ENCODE measurements around the gene PPOX. TPM values are rescaled to one million over a fixed set of nuclear protein-coding genes. Genes with fewer than 3 reads are reported as not detected.

The PPOX gene
- total RNA-seq, 1 experiment from 2014 or later = 30.3 TPM

DNA sequence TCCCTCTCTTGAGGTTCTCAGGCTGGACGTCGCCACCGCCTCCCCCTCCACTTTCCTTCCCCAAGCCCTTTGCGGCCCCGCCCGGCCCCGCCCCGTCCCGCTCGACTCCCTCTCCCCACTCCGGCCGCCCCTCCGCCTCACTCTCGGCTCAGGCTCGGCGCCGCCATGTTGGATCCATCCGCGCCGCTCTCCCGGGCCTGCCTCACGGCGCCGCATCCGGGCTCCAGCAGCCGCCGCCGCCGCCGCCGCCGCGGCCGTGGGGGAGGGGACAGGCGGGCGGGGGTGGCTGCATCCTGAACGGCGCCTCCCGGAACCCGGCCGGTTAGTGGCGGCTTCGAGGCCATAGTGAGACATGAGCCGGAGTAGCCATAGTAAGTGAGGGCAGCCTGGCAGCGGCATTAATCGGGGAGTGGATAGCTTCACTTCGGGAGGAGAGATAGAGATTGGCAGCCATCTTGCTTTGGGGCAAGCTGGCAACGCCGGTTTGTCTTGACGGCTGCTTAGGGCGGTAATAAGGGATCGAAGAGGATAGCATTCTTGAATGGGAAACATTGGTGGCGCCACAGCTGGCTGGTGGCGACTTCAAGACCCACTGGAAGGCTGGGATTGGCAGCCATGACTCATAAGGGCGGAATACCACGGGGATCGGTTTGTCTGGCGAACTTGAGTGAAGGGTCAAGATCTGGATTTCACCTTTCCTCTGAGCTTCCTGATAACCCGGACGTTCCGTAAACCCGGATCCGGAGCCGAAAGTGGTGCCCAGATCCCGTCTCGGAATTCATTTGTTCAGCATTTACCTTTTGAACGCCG, 33.6 kb upstream of the PPOX start, which contains the start of gene DEDD:
TSS of gene DEDD (minus strand) at position 258 of the 810 bp plus-strand sequence. CDS start 8,205 bp downstream, outside the sequence.
- BruUV-seq (replicated peaks) = no TSS peak
- Mint-ChIP-seq H3K27me3 (ENCODE audit: insufficient read depth, unreplicated experiment) (no peaks in the 10 kb centered on the region), H3K4me1 (ENCODE audit: insufficient read depth, unreplicated experiment) (peaks cover 23% of the 10 kb centered on the region), H3K4me3 (ENCODE audit: unreplicated experiment) (no peak within 1 kb of the TSS), H3K36me3 (ENCODE audit: insufficient read depth, unreplicated experiment) (peaks cover 55% of the 10 kb centered on the region), H3K27ac (ENCODE audit: low read depth, unreplicated experiment) (no peak within 1 kb of the TSS), H3K9me3 (ENCODE audit: unreplicated experiment) (no peaks in the 10 kb centered on the region)
- peak; percentile 99 for DNase-seq (ENCODE audit: unreplicated experiment)
- ChIA-PET POLR2A (interaction anchor here (0.6 to 11.8 kb wide), 41 partner anchors 8 to 867 kb away, joined by 3 to 210 read pairs (median 5); partner anchors contain the start of genes ADAMTS4, B4GALT3, DUSP12 and F11R), CTCF (interaction anchor here (0.5 to 1.5 kb wide), 17 partner anchors 10 to 1374 kb away, joined by 3 to 6 read pairs (median 4); partner anchors contain the start of genes NIT1 and PFDN2)
- TF ChIP-seq, protein P1, sequence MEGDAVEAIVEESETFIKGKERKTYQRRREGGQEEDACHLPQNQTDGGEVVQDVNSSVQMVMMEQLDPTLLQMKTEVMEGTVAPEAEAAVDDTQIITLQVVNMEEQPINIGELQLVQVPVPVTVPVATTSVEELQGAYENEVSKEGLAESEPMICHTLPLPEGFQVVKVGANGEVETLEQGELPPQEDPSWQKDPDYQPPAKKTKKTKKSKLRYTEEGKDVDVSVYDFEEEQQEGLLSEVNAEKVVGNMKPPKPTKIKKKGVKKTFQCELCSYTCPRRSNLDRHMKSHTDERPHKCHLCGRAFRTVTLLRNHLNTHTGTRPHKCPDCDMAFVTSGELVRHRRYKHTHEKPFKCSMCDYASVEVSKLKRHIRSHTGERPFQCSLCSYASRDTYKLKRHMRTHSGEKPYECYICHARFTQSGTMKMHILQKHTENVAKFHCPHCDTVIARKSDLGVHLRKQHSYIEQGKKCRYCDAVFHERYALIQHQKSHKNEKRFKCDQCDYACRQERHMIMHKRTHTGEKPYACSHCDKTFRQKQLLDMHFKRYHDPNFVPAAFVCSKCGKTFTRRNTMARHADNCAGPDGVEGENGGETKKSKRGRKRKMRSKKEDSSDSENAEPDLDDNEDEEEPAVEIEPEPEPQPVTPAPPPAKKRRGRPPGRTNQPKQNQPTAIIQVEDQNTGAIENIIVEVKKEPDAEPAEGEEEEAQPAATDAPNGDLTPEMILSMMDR (IDR thresholded peaks at IDR 0.05; ENCODE audit: unreplicated experiment) = no peak
- intact Hi-C loops (cut with micrococcal nuclease) = loop anchor here (1.0 to 10.0 kb wide), 3 partner anchors 17 to 88 kb away; partner anchors contain the start of gene USF1

DNA sequence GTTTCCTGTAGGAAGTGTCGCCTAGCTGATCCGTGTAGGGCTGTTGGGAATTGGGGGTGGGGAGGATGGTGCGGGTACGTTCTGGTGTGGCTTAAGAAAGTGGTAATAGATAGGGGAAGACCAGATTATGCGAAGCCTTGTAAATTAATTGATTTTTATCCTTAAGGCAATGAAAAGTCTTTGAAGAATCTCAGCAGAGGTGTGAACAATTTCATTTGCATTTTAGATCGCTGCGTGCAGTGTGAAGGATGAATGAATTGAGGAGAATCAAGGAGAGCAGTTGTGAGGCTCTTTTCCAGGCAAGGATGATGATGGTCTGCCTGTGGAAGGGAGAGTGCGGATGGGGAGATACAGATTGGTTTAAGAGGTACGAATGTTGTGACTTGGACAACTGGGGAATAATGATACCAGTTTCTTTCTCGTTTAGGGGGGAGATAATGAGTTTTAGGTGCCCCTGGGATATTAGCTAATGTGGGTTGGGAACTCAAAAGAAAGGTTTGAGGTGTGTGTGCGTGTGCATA, 32.9 kb upstream of the PPOX start:
- intact Hi-C loops (cut with micrococcal nuclease) = loop anchor here (2.0 to 10.0 kb wide), 2 partner anchors 60 to 88 kb away; partner anchors contain the start of gene USF1
- Mint-ChIP-seq H3K9me3 (ENCODE audit: unreplicated experiment) (no peaks in the 10 kb centered on the region), H3K27me3 (ENCODE audit: insufficient read depth, unreplicated experiment) (no peaks in the 10 kb centered on the region), H3K27ac (ENCODE audit: low read depth, unreplicated experiment) (no peak overlapping the region), H3K4me1 (ENCODE audit: insufficient read depth, unreplicated experiment) (peaks cover 23% of the 10 kb centered on the region), H3K4me3 (ENCODE audit: unreplicated experiment) (no peak overlapping the region), H3K36me3 (ENCODE audit: insufficient read depth, unreplicated experiment) (peaks cover 52% of the 10 kb centered on the region)
- TF ChIP-seq, protein P1 (IDR thresholded peaks at IDR 0.05; ENCODE audit: unreplicated experiment) = no peak
- DNase-seq (ENCODE audit: unreplicated experiment) = no peak
- TSS peak; percentile 76 for BruUV-seq (replicated peaks)
- POLR2A ChIA-PET = interaction anchor here (0.7 to 11.8 kb wide), 38 partner anchors 8 to 1457 kb away, joined by 3 to 210 read pairs (median 5); partner anchors contain the start of genes ADAMTS4, B4GALT3, DUSP12 and F11R
- CTCF ChIA-PET = interaction anchor here (0.7 to 2.2 kb wide), 18 partner anchors 11 to 1373 kb away, joined by 3 to 6 read pairs (median 4); partner anchors contain the start of genes NIT1 and PFDN2

DNA sequence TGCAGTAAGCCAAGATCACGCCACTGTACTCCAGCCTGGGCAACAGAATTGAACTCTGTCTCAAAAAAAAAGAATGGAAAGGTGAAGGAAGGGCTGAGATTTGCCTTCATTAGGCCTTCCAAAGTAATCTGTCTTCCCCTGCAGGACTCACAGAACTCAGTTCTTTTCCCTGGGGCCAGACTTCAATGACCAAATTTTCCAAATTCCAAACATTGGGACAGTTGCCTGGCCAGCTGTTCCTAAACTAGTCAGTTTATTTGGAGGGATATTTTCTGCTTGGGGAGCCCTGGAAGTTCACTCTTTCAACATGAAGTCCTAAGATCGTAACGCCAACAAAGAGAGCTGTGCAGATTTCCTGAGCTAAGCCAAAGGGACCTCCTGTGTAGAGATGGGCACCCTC, 28.3 kb upstream of the PPOX start:
- TF ChIP-seq, protein P1 (IDR thresholded peaks at IDR 0.05; ENCODE audit: unreplicated experiment) = no peak
- DNase-seq (ENCODE audit: unreplicated experiment) = no peak
- no TSS peak for BruUV-seq (replicated peaks)
- CTCF ChIA-PET = interaction anchor here (0.5 to 7.3 kb wide), 23 partner anchors 10 to 464 kb away, joined by 3 to 53 read pairs (median 5); partner anchors contain the start of genes KLHDC9 and PPOX
- Mint-ChIP-seq H3K4me1 (ENCODE audit: insufficient read depth, unreplicated experiment) (peaks cover 4% of the 10 kb centered on the region), H3K36me3 (ENCODE audit: insufficient read depth, unreplicated experiment) (peaks cover 32% of the 10 kb centered on the region), H3K27ac (ENCODE audit: low read depth, unreplicated experiment) (no peak overlapping the region), H3K4me3 (ENCODE audit: unreplicated experiment) (no peak overlapping the region), H3K9me3 (ENCODE audit: unreplicated experiment) (no peaks in the 10 kb centered on the region), H3K27me3 (ENCODE audit: insufficient read depth, unreplicated experiment) (no peaks in the 10 kb centered on the region)
- intact Hi-C loops (cut with micrococcal nuclease) = loop anchor here (10.0 kb wide), 1 partner anchor 93 kb away; the partner anchor contains the start of gene USF1
- POLR2A ChIA-PET = interaction anchor here (0.8 to 11.8 kb wide), 7 partner anchors 13 to 118 kb away, joined by 3 to 210 read pairs (median 3); partner anchors contain the start of genes F11R, UFC1, USF1 and USP21

Measured in MCF 10A (cell line).